WTC11 (cell line): ENCODE results near the gene RNF212.

Experiments
- ELF4 ChIP-seq: sonication (generic); formaldehyde crosslinking; IDR thresholded peaks from 2 replicates; pipeline ENCODE4 v1.8.1; 2022; ENCODE audit warnings: low read depth, mild to moderate bottlenecking, moderate library complexity, missing genetic modification reagents
- FOXK1 ChIP-seq: sonication (generic); formaldehyde crosslinking; IDR thresholded peaks from 2 replicates; pipeline ENCODE4 v1.8.0; 2022; ENCODE audit warnings: mild to moderate bottlenecking, moderate library complexity, missing genetic modification reagents
- FOXP1 ChIP-seq: sonication (generic); formaldehyde crosslinking; IDR thresholded peaks from 2 replicates; pipeline ENCODE4 v1.8.0; 2022; ENCODE audit warnings: missing genetic modification reagents, mild to moderate bottlenecking, moderate library complexity, borderline replicate concordance
- NR3C1 ChIP-seq: sonication (generic); formaldehyde crosslinking; conservative IDR thresholded peaks from 2 replicates; pipeline ENCODE4 v1.8.1; 2023; ENCODE audit warnings: low read depth, mild to moderate bottlenecking, missing genetic modification reagents
- SP1 ChIP-seq: sonication (generic); formaldehyde crosslinking; conservative IDR thresholded peaks from 2 replicates; pipeline ENCODE4 v1.8.1; 2022; ENCODE audit warnings: missing genetic modification reagents
- TF ChIP-seq, protein P1 (sequence below): sonication (generic); formaldehyde crosslinking; IDR thresholded peaks from 2 replicates; pipeline ENCODE4 v1.8.0; 2022; ENCODE audit warnings: mild to moderate bottlenecking, missing genetic modification reagents
- TF ChIP-seq, protein P2 (sequence below): fragments of 200-600 bp; IDR thresholded peaks from 2 replicates; pipeline ENCODE4 v1.8.0; 2022; ENCODE audit warnings: antibody characterized with exemption
- TF ChIP-seq, protein P3 (sequence below): sonication (generic); formaldehyde crosslinking; IDR thresholded peaks from 2 replicates; pipeline ENCODE4 v1.8.1; 2022; ENCODE audit warnings: mild to moderate bottlenecking, missing genetic modification reagents, moderate library complexity, borderline replicate concordance
- TF ChIP-seq, protein P4 (sequence below): sonication (generic); formaldehyde crosslinking; IDR thresholded peaks from 2 replicates; pipeline ENCODE4 v1.8.0; 2023; ENCODE audit warnings: mild to moderate bottlenecking, missing genetic modification reagents

DNA sequence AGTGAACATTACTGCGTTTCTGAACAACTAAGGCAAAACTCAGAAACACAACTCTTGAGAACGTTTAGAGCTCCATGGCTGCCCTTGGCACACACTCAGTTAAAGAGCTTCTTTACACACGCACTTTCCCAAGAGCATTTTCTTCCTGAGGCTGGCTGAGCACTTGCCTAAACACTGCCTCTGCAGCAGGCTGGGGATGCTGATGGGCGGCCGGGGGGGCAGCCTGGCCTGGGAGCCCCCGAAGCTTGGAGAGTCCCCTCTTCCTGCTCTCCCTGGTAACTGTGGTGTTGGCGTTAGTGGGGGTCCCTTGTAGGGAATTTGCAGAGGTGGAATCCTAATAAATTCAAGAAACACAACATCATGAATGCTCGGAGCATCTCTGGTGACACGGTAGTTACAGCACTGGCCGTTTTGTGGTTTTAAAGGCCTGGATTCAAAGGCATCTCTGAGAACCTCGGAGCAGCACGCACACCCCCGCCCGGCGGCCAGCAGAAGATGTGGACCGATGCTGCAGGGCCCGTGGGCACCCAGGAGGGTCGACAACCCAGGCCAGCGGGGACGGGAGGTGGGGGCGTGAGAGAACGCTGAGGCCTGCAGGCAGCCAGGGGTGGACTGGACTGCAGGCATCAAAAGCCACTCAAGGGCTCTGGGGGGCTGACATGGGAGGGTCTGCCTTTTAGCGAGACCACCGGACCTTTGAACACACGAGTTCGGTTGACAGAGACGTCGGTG, 56.5 kb downstream of the RNF212 start:
- TF ChIP-seq, protein P1, sequence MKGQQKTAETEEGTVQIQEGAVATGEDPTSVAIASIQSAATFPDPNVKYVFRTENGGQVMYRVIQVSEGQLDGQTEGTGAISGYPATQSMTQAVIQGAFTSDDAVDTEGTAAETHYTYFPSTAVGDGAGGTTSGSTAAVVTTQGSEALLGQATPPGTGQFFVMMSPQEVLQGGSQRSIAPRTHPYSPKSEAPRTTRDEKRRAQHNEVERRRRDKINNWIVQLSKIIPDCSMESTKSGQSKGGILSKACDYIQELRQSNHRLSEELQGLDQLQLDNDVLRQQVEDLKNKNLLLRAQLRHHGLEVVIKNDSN = no peak
- TF ChIP-seq, protein P2, sequence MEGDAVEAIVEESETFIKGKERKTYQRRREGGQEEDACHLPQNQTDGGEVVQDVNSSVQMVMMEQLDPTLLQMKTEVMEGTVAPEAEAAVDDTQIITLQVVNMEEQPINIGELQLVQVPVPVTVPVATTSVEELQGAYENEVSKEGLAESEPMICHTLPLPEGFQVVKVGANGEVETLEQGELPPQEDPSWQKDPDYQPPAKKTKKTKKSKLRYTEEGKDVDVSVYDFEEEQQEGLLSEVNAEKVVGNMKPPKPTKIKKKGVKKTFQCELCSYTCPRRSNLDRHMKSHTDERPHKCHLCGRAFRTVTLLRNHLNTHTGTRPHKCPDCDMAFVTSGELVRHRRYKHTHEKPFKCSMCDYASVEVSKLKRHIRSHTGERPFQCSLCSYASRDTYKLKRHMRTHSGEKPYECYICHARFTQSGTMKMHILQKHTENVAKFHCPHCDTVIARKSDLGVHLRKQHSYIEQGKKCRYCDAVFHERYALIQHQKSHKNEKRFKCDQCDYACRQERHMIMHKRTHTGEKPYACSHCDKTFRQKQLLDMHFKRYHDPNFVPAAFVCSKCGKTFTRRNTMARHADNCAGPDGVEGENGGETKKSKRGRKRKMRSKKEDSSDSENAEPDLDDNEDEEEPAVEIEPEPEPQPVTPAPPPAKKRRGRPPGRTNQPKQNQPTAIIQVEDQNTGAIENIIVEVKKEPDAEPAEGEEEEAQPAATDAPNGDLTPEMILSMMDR = no peak
- no peak for TF ChIP-seq SP1 (CRISPR knock-in tag)
- TF ChIP-seq, protein P3, sequence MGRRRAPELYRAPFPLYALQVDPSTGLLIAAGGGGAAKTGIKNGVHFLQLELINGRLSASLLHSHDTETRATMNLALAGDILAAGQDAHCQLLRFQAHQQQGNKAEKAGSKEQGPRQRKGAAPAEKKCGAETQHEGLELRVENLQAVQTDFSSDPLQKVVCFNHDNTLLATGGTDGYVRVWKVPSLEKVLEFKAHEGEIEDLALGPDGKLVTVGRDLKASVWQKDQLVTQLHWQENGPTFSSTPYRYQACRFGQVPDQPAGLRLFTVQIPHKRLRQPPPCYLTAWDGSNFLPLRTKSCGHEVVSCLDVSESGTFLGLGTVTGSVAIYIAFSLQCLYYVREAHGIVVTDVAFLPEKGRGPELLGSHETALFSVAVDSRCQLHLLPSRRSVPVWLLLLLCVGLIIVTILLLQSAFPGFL (CRISPR knock-in tag) = no peak
- TF ChIP-seq ELF4 (CRISPR knock-in tag) = no peak
- TF ChIP-seq, protein P4, sequence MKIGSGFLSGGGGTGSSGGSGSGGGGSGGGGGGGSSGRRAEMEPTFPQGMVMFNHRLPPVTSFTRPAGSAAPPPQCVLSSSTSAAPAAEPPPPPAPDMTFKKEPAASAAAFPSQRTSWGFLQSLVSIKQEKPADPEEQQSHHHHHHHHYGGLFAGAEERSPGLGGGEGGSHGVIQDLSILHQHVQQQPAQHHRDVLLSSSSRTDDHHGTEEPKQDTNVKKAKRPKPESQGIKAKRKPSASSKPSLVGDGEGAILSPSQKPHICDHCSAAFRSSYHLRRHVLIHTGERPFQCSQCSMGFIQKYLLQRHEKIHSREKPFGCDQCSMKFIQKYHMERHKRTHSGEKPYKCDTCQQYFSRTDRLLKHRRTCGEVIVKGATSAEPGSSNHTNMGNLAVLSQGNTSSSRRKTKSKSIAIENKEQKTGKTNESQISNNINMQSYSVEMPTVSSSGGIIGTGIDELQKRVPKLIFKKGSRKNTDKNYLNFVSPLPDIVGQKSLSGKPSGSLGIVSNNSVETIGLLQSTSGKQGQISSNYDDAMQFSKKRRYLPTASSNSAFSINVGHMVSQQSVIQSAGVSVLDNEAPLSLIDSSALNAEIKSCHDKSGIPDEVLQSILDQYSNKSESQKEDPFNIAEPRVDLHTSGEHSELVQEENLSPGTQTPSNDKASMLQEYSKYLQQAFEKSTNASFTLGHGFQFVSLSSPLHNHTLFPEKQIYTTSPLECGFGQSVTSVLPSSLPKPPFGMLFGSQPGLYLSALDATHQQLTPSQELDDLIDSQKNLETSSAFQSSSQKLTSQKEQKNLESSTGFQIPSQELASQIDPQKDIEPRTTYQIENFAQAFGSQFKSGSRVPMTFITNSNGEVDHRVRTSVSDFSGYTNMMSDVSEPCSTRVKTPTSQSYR (CRISPR knock-in tag) = no peak
- no peak for TF ChIP-seq FOXP1 (CRISPR knock-in tag)
- TF ChIP-seq NR3C1 (CRISPR knock-in tag) = no peak
- no peak for TF ChIP-seq FOXK1
